Sigmoid colon (tissue), 4 donors: ENCODE results near the gene MYADM.

Source experiments
- EP300 ChIP-seq, 4 donors: sonication (generic); formaldehyde crosslinking; IDR thresholded peaks; one replicate each; pipeline ENCODE4 v1.6.1; 2017; ENCODE audit warnings: antibody characterized with exemption in 4 of 4
- POLR2A ChIP-seq, 2 donors: fragments of 450-650 bp; IDR thresholded peaks; one replicate each; pipeline ENCODE4 v1.6.1; 2016; ENCODE audit warnings: antibody characterized with exemption in 2 of 2, mild to moderate bottlenecking in 2 of 2, moderate library complexity in 2 of 2
- TF ChIP-seq, protein P1 (sequence below), 4 experiments: fragments of 450-650 bp in 3 of 4; fragments of 200-600 bp in 1 of 4; IDR thresholded peaks; one replicate each; pipeline ENCODE4 v1.5.1; 2016 to 2019; ENCODE audit warnings: antibody characterized with exemption in 4 of 4, mild to moderate bottlenecking in 3 of 4, moderate library complexity in 2 of 4

DNA sequence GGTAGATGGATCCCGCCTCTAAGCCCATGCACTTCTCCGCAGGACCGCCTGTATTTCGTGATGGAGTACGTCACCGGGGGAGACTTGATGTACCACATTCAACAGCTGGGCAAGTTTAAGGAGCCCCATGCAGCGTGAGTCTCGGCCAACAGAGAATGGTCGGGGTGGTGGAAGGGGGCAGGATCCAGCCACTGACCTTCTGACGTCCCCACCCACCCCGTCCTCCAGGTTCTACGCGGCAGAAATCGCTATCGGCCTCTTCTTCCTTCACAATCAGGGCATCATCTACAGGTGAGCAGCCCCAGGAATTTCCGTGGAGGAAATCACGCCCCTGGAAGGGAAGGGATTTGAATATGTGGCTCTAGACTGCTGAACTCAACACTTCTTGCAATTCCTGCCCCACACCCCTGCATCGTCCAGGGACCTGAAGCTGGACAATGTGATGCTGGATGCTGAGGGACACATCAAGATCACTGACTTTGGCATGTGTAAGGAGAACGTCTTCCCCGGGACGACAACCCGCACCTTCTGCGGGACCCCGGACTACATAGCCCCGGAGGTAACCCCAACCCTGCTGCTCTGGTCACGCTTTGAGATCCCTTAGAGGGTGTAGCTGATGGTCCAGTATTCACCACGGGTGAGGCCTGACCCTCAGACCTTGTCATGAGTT lies 32.6 kb downstream of the MYADM start:
- TF ChIP-seq, protein P1, sequence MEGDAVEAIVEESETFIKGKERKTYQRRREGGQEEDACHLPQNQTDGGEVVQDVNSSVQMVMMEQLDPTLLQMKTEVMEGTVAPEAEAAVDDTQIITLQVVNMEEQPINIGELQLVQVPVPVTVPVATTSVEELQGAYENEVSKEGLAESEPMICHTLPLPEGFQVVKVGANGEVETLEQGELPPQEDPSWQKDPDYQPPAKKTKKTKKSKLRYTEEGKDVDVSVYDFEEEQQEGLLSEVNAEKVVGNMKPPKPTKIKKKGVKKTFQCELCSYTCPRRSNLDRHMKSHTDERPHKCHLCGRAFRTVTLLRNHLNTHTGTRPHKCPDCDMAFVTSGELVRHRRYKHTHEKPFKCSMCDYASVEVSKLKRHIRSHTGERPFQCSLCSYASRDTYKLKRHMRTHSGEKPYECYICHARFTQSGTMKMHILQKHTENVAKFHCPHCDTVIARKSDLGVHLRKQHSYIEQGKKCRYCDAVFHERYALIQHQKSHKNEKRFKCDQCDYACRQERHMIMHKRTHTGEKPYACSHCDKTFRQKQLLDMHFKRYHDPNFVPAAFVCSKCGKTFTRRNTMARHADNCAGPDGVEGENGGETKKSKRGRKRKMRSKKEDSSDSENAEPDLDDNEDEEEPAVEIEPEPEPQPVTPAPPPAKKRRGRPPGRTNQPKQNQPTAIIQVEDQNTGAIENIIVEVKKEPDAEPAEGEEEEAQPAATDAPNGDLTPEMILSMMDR (IDR thresholded peaks at IDR 0.05), result no peak
- TF ChIP-seq POLR2A (IDR thresholded peaks at IDR 0.05) (no peak), EP300 (IDR thresholded peaks at IDR 0.05) (no peak)
